DLD1 (cell line): ENCODE results near the gene EXOC4.
"Not testable (repeated sequence)": the region's sequence is repeated elsewhere in the genome, so short reads cannot be mapped to it uniquely, and the experiment has no call there.

Experiments
- in situ Hi-C: cut with HindIII; loops from 2 replicates; pipeline ENCODE4 v1.10.0; 2017; ENCODE audit warnings: low sequenced_read_pairs

The EXOC4 gene

GRCh38 chr7:133948588-133948987 lies 695.7 kb downstream of the EXOC4 start:
- in situ Hi-C loops, result no loop called here

DNA sequence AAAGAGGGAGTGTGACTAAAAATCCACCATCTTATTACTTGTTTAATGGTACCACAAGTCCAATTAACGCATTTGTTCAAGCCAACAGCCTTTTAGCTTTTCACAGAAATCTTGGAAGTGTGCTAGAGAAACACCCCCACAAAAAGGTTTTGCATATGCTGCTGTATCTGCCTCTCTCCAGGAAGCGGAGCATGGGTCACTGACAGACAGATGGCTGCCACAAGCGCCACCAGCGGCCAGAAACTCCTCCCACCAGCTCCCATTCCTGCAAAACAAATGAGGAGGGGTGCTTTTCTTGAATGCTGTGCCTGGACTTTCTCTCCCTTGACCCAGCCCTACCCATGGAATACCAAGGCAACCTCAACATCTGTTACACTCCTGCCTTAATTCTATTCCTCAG lies 698.0 kb downstream of the EXOC4 start:
- in situ Hi-C loops, result no loop called here

- in situ Hi-C loops, result no loop called here
Observed at GRCh38 chr7:133955208-133955607, 702.3 kb downstream of the EXOC4 start.

DNA sequence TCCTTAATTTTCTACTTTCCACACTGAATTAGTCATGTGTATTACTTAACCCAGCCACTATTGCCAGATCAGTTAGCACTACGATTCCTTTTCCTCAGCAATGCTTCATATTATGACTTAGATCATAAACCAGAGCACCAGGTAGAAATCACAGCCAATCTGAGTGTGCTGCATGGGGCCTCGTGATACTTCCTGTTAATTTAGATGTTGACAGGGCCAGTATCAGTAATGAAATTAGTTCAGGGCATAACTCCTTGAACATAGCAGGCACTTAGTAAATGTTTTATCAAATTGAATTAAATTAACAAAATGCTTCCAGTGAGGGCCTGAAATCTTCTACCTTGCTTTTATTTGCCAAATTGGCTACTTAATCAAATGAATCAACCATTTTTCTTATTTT lies 705.0 kb downstream of the EXOC4 start:
- in situ Hi-C loops, result no loop called here

DNA sequence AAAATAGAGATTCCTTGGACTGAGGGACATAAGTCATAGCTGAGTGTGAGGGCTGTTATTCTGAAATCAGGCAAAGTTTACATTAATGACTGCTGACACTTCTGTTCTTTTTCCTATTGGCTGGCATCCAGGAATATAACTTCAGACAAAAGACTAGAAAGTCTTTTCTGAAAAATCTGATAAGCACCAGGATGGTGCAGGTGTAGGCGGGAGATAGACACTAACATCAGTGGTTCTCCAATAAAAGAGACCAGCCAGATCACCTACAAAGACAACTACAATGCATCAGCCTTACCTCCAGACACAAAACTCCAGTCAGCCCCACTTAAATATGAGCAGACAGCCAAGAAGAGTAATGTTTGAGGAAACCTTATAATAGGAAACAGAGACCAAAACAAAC lies 705.9 kb downstream of the EXOC4 start:
- in situ Hi-C loops, result no loop called here

- in situ Hi-C loops, result no loop called here
Observed at GRCh38 chr7:133959505-133959904, 706.6 kb downstream of the EXOC4 start.

- in situ Hi-C loops, result no loop called here
Observed at GRCh38 chr7:133961724-133962123, 708.8 kb downstream of the EXOC4 start.

GRCh38 chr7:133962646-133963045 lies 709.8 kb downstream of the EXOC4 start:
- in situ Hi-C loops, result no loop called here

- in situ Hi-C loops, result no loop called here
Observed at GRCh38 chr7:133963629-133964028, 710.8 kb downstream of the EXOC4 start.

GRCh38 chr7:133971625-133972024 lies 718.7 kb downstream of the EXOC4 start:
- in situ Hi-C loops, result no loop called here

- in situ Hi-C loops, result no loop called here
Observed at GRCh38 chr7:133973710-133974109, 720.8 kb downstream of the EXOC4 start.

DNA sequence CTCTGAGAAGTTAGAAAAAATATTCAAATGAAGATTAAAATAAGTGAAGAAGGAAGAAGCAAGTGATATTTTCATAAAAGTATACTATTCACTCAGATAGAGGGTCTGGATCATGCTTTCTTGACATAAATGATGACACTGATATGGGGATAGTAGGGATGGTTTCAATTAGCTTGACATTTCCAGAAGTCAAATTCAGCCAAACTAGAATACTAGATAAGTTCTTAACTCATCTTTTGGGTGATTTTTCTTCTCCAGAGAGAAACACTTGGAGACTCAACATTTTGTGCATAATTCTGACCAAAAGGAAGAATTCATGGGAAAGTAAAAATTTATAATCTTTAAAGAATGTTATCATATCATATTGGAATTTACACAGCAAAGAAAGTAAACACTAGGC lies 722.3 kb downstream of the EXOC4 start:
- in situ Hi-C loops, result no loop called here

DNA sequence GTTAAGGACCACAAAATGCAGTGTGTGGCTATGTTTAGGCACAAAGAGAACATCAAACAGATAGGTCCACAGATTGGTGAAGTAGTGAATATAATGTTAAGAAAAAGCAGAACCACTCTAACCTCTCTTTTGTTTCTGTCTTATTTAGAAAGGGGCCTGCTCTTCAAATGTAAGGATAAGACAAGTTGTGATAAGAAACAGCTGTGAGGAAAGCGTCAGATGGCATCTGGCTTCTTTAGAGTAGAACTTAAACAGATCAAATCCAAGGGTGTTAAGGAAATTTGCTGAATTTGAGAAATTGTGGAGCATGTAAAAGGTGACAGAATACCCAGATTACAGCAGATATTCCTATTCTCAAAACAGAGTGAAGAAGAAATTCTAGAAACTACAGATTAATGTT lies 723.3 kb downstream of the EXOC4 start:
- in situ Hi-C loops, result no loop called here

GRCh38 chr7:133977409-133978274 lies 724.8 kb downstream of the EXOC4 start:
- in situ Hi-C loops, result no loop called here

- in situ Hi-C loops, result no loop called here
Observed at GRCh38 chr7:133978502-133979295, 725.8 kb downstream of the EXOC4 start.

- in situ Hi-C loops, result no loop called here
Observed at GRCh38 chr7:133980804-133981203, 727.9 kb downstream of the EXOC4 start.

GRCh38 chr7:133983685-133984419 lies 731.0 kb downstream of the EXOC4 start:
- in situ Hi-C loops, result no loop called here

DNA sequence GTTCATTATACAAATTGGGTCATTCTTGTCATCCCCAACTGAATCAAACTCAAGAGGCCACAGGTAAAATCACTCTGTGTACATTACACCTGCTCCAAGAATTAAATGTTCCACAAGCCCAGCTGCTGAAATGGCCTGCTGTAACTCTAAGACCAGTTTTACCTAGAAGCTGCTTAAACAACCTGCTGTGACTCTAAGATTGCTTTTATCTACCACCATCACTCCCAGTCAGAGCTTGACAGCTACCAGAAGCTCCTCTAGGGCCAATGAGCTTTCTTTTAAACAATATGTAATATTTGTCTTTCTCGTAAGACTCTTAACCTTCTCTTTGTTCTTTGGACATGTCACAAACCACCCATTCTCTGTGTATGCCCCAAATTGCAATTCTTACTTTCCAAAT lies 732.4 kb downstream of the EXOC4 start:
- in situ Hi-C loops, result no loop called here

DNA sequence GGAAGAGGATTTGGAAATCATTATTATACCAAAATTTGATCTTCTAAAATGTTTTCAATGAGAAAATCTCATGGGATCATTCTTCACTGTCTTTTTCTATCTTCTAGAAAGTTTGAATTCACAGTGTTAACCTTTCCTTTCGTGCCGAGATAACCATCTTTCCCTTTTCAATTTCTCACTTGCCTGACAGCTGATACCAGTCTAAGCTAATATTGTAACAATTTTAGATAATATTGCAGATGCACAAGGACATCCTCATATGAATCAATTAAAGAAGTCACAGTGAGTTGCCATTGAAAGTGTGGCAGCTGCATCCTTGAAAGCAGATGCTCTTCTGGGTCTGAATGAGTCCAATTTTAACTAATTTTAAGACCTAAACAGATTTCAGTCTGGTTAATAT lies 734.7 kb downstream of the EXOC4 start:
- in situ Hi-C loops, result no loop called here

- in situ Hi-C loops, result no loop called here
Observed at GRCh38 chr7:133993547-133993946, 740.7 kb downstream of the EXOC4 start.

GRCh38 chr7:133994100-133994499 lies 741.2 kb downstream of the EXOC4 start:
- in situ Hi-C loops, result not testable (repeated sequence)
